ENCODE results near the gene ATOH7.
"Not testable (repeated sequence)": the region's sequence is repeated elsewhere in the genome, so short reads cannot be mapped to it uniquely, and the experiment has no call there.

ATOH7 gene

GRCh38 chr10:68231817-68232251, at the start of gene ATOH7:
Gene ATOH7 (minus strand): TSS chr10:68232113. CDS start chr10:68231677, 436 bp downstream.
- no peak for DNase-seq

- no peak for DNase-seq
Measured at GRCh38 chr10:68280758-68281157, 48.8 kb upstream of the ATOH7 start.

- DNase-seq, result not testable (repeated sequence)
Measured at GRCh38 chr10:68278906-68279753, 47.2 kb upstream of the ATOH7 start.

DNA sequence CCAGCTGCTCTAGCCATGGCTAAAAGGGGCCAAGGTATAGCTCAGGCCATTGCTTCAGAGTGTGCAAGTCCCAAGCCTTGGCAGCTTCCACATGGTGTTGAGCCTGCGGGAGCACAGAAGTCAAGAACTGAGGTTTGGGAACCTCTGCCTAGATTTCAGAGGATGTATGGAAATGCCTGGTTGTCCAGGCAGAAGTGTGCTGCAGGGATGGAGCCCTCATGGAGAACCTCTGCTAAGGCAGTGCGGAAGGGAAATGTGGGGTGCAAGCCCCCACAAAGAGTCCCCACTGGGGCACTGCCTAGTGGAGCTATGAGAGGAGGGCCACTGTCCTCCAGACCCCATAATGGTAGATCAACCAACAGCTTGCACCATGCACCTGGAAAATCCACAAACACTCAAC, 45.9 kb upstream of the ATOH7 start:
- DNase-seq, result not testable (repeated sequence)

GRCh38 chr10:68276224-68276623, 44.3 kb upstream of the ATOH7 start:
- no peak for DNase-seq

GRCh38 chr10:68275600-68276126, 43.8 kb upstream of the ATOH7 start:
- DNase-seq, result no peak

GRCh38 chr10:68272833-68273232, 40.9 kb upstream of the ATOH7 start:
- no peak for DNase-seq

GRCh38 chr10:68271196-68271882, 39.4 kb upstream of the ATOH7 start:
- DNase-seq, result peak; percentile 5

DNA sequence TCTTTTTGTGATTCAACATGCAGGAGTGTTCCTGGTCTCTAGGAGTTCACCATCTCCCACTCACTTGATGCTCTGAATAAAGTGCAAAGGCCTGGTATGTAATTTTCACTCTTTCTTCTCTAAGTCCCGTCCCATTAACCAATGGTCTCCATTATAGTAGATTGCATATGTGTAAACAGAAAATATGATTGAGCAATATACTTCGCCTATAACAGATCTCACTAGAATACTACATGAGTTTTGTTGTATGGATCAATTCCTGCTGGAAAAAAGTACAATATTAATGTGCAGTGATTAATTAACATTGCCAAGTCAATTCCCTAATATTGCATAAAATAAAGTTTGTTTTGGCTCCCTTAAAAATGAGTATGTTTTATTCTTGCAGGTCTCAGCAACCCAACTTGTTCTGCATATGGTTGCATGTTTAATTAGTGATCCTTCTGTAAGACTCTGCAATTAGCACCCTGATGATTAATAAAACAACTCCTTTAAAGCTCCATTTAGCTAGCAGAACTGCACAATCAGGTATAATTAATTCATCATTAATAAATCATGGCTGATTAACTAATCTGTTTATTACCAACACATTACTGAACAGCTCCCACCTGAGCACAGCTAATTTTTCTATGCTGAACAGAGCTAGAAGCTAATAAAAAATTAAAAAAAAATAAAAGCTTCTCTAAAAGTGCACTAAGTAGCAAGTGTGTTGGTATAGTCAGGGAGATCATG, 37.8 kb upstream of the ATOH7 start:
- DNase-seq, result no peak

DNA sequence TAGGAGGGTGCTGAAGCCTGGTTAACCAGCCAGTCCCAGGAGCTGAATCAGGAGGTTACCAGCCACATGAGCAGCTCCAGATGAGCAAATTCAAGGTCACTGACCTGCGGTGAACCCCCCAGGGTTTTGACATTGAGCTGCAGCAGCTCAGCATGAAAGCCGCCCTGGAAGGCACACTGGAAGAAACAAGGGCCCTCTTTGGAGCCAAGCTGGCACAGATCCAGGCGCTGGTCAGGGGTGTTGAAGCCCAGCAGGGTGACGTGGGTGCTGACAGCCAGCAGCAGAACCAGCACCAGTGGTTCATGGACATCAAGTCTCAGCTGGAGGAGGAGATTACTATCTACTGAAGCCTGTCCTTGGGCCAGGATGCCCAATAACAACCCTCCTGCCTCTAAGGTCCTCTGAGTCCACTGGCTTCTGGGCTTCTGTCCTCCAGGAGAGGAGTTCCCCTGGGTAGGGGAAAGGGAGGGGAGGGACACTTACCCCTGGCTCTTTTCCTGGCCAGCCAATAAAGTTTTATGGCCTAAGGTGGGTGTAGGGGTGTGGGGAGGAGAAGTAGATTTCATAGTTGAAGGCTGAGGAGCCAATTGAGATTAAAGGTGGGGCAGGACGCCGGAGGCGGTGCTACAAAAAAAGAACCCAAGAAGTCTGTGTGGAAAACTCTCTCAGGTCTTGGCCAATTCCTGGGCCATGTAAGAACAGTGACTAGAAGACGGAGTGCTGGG, 29.4 kb upstream of the ATOH7 start:
- DNase-seq, result peak; percentile 18

DNA sequence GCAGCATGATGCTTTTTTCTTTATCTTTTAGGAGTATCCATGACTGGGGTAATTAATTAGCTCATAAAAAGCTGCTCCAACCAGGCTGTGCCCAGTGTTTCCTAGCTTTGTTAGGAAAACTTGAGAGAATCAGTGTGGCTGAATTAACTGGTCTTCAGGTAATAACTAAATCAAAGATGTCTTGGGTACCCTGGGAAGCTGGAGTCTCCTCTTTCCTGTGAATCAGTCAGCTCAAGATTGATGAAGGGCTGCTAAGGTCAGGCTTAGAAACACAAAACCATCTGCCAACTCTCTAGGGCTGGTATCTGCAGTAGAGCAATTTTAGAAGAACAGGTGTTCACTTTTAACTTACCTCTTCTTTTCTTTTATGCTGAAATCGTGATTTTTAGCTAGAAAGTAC, 21.4 kb upstream of the ATOH7 start:
- DNase-seq, result no peak

GRCh38 chr10:68251625-68252495, 19.9 kb upstream of the ATOH7 start:
- no peak for DNase-seq

GRCh38 chr10:68251151-68251550, 19.2 kb upstream of the ATOH7 start:
- DNase-seq, result no peak

- DNase-seq, result no peak
Measured at GRCh38 chr10:68249297-68249696, 17.4 kb upstream of the ATOH7 start.

- no peak for DNase-seq
Measured at GRCh38 chr10:68247931-68248330, 16.0 kb upstream of the ATOH7 start.

DNA sequence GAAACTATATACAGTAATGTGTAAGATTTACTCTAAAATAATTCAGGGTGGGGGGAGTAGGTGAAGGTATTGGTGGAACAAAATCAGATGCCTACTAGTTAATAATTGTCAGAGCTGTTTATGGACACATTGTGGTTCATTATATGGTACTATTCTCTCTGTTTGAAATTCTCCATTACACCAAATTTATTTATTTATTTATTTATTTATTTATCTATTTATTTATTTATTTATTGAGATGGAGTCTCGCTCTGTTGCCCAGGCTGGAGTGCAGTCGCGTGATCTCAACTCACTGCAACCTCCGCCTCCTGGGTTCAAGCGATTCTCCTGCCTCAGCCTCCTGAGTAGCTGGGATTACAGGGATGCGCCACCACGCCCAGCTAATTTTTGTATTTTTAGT, 14.5 kb upstream of the ATOH7 start:
- not testable (repeated sequence) for DNase-seq

DNA sequence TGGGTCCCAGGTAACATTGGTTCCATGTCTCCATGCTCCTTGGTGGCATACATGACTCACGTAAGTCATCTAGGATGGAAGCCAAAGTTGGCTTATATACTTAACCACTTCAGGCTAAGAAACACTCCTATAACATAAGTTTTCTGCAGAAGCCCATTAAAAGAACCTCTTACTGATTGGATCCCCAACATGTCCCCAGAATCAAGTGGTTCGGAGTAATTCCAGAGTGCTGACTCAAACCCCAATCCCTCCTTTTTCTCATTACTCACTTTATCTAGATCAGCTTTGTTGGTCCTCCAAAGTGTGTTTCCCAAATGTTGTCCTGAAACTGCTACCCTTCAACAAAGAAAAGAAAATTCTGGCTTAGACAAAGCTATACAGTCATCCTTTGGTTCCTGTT, 10.1 kb upstream of the ATOH7 start:
- DNase-seq, result no peak

- DNase-seq, result no peak
Measured at GRCh38 chr10:68239596-68240150, 7.8 kb upstream of the ATOH7 start.

GRCh38 chr10:68239069-68239468, 7.2 kb upstream of the ATOH7 start:
- no peak for DNase-seq

GRCh38 chr10:68238371-68238770, 6.5 kb upstream of the ATOH7 start:
- no peak for DNase-seq

DNA sequence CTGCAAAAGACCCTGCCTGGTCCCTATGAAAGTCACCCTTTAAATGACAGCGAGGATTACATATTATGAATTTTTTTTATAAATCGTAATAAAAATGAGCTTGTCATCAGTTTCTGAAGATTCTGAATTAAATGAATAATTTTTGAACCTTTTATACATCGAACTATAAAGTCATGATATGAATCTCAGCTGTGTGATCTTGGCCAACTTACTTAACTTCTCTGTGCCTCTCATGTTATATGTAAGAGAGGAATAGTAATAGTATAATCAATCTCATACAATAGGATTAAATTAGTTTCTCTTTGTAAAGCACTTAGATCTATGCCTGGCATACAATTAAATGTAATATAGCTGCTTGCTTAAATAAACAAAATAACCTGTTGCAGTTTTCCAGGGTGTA, 5.3 kb upstream of the ATOH7 start:
- no peak for DNase-seq
